Omental fat pad (tissue), 4 donors: Measurements from ENCODE around the gene SLC39A7. TPM values are rescaled to one million over a fixed set of nuclear protein-coding genes. Genes with fewer than 3 reads are reported as not detected.

Experiments
- ATAC-seq: fragments of 150-250 bp; one replicate; pipeline ENCODE4 v1.9.1; 2016; ENCODE audit warnings: mild to moderate bottlenecking, moderate library complexity; ENCODE audit not compliant: low FRiP score
- DNase-seq: peaks from one replicate; pipeline ENCODE4 v3.0.0-alpha.2; 2019; ENCODE audit warnings: low spot score
- total RNA-seq, 4 donors: library from RNA; depleted of rRNA; stranded (reverse); fragments of >200 nt; gene quantifications; one replicate each; pipeline ENCODE4 v1.1.0, GENCODE V29; 2016
- TF ChIP-seq, protein P1 (sequence below), 3 donors: fragments of 450-650 bp; IDR thresholded peaks; one replicate each; pipeline ENCODE4 v1.5.1; 2016 to 2017; ENCODE audit warnings: antibody characterized with exemption in 3 of 3, mild to moderate bottlenecking in 3 of 3, moderate library complexity in 2 of 3

Gene SLC39A7
- total RNA-seq, 4 donors from 2014 or later, result 57.5 to 82.8 (median 70.1) TPM

DNA sequence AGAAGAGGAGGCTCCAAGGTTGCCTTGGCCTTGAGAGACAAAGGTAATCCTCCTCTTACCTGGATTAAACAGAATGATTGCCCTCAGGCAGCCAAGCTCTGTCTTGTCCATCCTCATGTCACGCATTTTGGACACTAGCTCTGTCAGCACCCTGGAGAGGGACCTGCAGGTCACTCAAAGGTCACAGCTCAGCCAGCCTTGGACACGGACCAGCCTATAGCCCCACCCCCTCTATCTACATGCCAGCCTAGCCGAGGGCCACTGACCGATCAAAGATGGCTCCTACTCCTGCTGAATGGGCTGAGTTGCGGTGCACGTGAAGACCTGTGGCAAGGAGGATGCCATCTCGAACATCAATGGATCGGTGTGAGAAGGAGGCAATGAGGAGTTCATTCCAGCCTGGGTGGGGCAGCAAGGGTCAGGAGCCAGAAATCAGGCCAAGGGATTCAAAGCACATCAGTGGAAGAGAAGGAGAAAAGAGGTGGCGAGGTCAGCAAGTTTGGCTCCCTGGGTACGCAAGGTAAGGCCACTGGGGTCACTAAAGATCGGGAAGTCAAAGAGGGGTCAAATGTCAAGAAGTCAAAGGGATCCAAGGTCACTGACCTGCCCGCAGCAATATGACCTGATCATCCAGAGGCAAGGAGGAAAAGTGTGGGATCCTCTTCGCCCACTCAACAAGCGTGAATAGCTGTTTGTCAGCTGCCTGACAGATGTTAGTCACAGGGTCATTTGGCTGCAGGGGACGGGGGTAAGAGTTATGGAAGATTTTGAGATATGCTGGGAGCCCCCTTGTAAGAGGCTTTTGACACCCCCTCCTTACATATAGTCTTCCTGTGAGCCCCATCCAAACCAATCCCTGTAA lies 5.1 kb upstream of the SLC39A7 start:
- TF ChIP-seq, protein P1, sequence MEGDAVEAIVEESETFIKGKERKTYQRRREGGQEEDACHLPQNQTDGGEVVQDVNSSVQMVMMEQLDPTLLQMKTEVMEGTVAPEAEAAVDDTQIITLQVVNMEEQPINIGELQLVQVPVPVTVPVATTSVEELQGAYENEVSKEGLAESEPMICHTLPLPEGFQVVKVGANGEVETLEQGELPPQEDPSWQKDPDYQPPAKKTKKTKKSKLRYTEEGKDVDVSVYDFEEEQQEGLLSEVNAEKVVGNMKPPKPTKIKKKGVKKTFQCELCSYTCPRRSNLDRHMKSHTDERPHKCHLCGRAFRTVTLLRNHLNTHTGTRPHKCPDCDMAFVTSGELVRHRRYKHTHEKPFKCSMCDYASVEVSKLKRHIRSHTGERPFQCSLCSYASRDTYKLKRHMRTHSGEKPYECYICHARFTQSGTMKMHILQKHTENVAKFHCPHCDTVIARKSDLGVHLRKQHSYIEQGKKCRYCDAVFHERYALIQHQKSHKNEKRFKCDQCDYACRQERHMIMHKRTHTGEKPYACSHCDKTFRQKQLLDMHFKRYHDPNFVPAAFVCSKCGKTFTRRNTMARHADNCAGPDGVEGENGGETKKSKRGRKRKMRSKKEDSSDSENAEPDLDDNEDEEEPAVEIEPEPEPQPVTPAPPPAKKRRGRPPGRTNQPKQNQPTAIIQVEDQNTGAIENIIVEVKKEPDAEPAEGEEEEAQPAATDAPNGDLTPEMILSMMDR (IDR thresholded peaks at IDR 0.05), result no peak
- DNase-seq (no peak), ATAC-seq (no peak)

DNA sequence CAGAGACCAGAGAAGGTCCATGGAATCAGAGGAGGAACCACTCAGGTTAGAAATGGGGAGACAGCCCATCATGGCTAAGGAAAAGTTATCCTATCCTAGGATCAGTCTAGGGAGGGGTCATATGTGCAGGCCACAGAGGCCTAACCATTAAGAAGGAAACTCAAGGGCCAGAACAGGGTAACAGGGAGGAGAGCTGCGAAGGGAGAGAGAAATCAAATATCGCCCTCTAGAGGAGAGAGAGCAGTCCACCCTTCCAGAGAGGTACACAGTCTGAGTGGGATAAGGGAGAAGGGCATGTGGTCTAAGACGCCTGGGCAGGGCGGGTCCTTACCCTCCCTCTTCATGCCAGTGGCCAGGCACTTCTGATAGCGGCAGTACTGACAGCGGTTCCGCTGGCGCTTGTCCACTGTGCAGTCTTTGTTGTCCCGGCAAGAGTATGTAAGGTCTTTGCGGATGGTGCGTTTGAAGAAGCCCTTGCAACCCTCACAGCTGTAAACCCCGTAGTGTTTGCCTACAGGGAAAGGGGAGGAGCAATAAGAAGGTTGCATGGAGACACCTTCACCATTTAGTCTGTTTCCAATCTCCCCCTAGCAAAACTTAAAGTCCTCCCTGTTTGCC lies 3.1 kb upstream of the SLC39A7 start:
- ATAC-seq (peak; percentile 65), DNase-seq (no peak)
- TF ChIP-seq, protein P1 (IDR thresholded peaks at IDR 0.05), result no peak

DNA sequence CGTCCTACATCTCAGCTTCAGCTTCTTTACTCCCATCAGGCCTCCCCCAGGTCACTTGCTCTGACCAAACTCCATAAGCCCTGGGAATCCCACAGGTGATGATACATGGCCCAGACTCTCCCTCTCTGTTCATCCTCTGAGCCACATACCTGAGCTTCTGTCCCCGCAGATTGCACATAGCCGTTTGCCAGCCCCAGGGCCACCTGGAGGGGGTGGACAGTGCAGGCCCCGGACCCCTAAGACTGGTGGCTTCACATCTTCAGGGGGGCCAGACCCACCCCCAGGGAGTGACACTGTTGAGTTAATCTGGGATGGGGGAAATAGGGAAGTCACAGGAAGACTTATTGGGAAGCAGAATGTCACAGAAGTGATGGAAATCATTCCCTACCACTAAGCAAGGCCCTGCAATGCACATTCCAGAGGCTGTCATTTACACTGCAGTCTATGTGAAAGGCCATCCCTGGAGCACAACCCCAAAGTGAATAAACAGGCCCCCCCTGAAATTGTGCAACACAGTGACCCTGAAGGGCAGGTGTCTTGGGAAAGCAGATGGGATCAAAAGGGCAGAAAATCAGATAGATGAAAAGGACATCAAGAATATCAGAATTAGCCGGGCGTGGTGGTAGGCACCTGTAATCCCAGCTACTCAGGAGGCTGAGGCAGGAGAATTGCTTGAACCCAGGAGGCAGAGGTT lies 2.4 kb upstream of the SLC39A7 start:
- TF ChIP-seq, protein P1 (IDR thresholded peaks at IDR 0.05), result no peak
- no peak for ATAC-seq
- no peak for DNase-seq

DNA sequence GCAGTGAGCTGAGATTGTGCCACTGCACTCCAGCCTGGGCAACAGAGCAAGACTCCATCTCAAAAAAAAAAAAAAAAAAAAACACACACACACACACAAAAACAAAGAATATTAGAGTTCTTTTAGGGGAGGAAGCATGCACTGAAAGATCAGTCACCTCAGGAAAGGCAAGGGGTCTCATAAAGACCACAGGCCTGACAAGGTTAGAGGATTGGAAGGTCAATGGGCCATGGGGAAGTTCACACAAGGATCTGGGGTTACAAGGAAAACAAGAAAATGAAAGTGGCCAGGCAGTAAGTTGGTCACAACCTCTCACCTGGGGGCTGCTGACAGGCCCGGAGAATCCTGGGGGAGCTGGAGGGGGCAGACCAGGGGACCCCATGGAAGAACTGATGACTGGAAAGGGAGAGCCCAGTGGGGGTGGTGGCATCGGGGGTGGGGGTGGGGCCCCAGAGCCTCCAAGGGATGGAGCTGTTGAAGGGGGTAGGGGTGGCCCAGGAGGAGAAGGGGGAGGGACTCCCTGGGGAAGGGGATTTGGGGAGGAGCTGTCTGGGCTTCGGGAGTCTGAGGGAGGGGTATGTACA lies 1.7 kb upstream of the SLC39A7 start:
- DNase-seq (no peak), ATAC-seq (no peak)
- TF ChIP-seq, protein P1 (IDR thresholded peaks at IDR 0.05), result no peak

DNA sequence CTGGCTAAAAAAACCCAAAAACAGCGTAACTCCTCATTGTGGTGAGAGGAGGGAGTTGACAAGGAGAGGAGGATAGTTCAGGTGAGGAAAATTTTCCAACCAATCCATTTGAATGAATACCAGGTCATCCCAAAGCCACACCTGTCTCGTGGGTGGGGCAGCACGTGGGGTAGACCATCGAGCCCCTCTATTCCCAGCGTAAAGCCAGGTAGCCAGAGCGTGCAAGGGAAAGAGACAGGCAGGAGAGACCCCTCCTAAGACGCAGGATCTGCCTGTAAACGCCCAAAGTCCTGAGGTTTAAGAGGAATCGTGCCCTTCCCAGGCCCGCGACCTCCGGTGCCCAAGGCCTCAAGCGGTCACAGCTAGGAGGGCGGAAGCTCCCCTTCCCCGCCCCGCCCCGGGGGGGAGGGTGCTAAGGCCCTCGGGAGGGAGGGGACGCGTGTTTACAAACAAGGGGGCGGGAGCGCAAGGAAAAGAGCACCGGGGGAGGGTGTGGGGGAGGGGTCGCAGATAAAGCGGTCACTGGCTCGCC lies 914 bp upstream of the SLC39A7 start:
- DNase-seq, result no peak
- ATAC-seq, result peak; percentile 37
- TF ChIP-seq, protein P1 (IDR thresholded peaks at IDR 0.05), result no peak

DNA sequence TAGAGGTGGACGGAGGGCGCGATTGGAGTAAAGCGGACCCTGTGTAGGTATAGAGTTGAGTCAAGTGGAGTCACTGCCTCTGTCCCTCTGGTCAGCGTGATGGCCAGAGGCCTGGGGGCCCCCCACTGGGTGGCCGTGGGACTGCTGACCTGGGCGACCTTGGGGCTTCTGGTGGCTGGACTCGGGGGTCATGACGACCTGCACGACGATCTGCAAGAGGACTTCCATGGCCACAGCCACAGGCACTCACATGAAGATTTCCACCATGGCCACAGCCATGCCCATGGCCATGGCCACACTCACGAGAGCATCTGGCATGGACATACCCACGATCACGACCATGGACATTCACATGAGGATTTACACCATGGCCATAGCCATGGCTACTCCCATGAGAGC lies 479 bp downstream of the SLC39A7 start:
- TF ChIP-seq, protein P1 (IDR thresholded peaks at IDR 0.05), result no peak
- DNase-seq, result no peak
- ATAC-seq, result no peak
